ENCODE results near the gene GPM6B.
"Not testable (repeated sequence)": the region's sequence is repeated elsewhere in the genome, so short reads cannot be mapped to it uniquely, and the experiment has no call there.

Gene GPM6B

GRCh38 chrX:13761606-13762414 lies 55.1 kb downstream of the GPM6B start:
- DNase-seq = no peak

DNA sequence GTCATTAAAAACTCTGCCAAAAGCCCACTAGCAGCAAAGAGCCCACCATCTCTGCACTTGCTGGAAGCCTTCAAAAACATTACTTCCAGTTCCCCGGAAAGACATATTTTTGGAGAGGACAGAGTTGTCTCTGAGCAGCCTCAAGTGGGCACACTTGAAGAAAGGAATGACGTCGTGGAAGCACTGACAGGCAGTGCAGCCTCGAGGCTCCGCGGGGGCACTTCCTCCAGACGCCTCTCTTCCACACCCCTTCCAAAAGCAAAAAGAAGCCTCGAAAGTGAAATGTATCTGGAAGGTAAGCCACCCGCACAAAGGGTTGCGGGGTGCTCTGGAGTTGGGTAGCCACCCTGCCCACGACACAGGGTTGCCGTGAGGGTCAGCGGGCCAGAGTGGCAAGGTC lies 56.5 kb downstream of the GPM6B start:
- DNase-seq = no peak

DNA sequence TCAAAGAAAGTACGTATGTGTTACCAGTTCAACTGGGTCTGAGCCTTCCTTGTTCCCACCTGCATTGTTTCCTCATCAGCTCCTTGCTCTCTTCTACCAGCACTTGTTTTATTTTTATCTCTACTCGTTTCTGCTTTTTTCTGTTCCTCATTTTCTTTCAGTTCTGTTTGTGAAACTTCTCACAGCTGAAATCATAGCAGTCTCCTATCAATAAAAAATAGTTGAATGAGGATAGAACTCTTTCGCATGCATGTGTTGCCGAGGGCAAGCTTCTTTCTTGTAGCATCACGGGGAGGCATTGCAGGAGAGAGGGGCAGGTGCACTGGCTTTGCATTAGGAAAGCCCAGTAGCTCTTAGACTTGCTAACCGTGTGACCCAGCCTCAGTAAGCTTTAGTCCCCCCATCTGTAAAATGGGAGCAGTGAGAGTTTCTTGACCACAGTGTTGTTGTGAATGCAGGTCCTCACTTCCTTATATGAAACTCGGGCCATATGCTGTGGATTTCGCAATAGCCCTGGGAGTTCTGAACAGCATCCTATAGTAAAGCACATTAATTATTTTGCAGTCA lies 57.7 kb downstream of the GPM6B start:
- DNase-seq = no peak

DNA sequence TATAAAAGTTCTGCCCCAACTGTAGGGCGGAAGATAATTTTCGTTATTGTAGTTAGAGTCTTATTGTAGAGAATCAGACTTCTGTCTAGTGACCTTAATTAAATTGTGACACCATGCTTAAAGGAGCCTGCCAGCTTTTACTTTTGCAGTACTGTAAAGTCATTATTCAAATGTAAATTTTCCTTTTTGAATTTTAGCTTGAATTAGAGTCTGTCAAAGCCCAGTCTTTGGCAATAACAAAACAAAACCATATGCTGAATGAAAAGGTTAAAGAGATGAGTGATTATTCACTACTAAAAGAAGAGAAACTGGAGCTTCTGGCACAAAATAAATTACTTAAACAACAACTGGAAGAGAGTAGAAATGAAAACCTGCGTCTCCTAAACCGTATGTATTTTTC lies 60.5 kb downstream of the GPM6B start:
- no peak for DNase-seq

DNA sequence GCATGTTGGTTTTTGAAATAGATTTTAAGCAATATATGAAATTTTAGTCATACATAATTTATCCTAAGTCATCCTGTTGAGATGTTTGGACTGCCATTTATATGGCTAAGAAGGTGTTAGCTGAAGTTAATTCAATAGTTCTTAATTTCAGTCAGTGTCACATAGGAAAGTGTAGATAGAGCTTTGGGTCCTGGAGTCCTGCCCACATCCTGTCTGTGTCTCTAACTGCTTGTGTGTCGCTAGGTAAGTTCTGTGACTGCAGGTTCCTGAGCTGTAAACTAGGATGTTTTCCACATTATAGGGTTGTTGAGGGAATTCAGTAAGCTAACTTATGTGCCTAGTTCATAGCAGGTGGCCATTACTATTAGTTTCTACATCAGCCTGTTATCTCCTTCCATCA lies 61.6 kb downstream of the GPM6B start:
- DNase-seq = no peak

- DNase-seq = no peak
Measured at GRCh38 chrX:13754765-13755164, 62.1 kb downstream of the GPM6B start.

GRCh38 chrX:13752646-13753045 lies 64.2 kb downstream of the GPM6B start:
- no peak for DNase-seq

GRCh38 chrX:13752141-13752540 lies 64.8 kb downstream of the GPM6B start:
- DNase-seq = no peak

DNA sequence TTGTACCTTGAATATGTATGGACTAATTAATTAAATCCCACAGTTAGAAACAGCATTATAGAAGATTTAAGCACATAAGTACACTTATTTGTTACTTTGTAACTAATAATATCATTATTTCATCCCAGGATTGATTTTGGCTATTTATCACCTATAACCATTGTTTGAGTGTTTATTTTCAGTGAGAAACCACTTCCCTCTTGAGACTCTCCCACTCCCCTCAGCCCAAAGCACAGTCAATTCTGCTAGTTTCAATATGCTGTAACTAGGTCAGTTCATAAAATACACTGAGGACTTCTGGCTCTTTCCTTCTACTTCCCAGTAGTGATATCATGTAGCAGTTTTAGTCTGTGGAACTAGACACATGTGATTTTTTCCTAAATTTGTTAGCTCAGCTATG lies 66.1 kb downstream of the GPM6B start:
- no peak for DNase-seq

- DNase-seq = peak; percentile 14
Measured at GRCh38 chrX:13750204-13750603, 66.7 kb downstream of the GPM6B start.

GRCh38 chrX:13748486-13748885 lies 68.4 kb downstream of the GPM6B start:
- no peak for DNase-seq

GRCh38 chrX:13747836-13748235 lies 69.1 kb downstream of the GPM6B start:
- DNase-seq = peak; percentile 43

GRCh38 chrX:13742397-13743176 lies 74.3 kb downstream of the GPM6B start:
- DNase-seq = no peak

DNA sequence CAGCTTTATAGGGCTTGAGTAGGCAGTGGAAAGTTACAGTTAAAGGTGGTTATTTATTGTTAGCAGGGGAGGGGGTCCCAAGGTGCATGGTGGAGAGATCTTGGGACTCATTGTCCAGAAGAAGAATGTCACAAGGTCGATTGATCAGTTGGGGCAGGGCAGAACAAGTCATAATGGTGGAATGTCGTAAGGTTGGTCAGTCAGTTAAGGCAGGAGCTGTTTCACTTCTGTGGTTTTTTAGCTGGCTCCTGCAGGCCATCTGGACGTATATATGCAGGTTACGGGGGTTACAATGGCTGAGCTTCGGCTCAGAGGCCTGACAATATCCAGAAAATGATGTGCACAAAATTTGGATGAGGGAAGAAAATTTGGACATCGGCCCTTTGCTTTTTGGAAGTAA lies 75.2 kb downstream of the GPM6B start:
- DNase-seq = no peak

DNA sequence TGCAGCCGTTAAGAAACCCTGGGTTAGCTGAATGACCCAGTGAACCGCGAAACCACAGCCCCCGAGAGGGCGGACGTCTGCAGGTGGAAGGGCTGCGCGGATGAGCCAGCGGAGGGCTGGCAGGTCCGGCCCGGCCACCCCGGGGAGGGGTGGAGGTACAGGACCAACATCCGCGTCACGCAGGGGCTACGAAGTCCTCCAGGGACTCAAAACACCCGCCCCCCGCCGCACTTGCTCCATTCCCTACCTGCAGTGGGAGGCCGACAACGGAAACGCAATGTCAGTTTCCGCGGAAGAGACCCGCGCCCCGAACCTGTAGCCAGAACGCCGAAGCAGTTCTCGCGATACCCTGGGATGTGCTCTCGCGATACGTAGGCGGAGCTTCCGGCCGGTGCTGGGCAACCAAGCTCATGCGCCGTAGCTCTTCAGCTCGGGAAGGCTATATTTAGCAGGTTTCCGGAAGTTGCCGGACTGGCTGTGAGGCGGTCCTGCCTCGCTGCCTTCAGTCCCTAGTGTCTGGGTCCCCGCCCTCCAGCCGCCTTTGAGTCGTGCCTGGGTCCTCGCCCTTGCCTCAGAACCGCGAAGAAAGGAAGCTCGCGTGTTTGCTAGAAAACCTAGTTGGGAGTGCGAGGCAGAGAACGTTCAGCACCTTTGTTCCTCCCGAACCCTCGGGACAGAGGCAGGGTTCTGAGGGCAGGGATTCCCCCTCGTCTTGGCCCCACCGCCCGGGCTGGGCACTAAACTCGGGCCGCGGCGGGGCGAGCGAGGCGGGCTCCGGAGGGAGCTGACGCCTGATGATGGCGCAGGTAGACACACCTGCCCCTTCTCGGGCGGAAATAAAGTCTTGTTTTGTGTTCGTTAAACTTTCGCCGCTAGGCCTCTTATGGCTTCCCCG lies 82.4 kb downstream of the GPM6B start, which contains the start of the genes OFD1 and TRAPPC2:
Gene OFD1, plus strand, starts transcription at position 471 of the 895 bp plus-strand sequence. Its CDS starts 324 bp downstream, at position 795.
Gene TRAPPC2, minus strand, starts transcription at position 343 of the 895 bp plus-strand sequence. CDS start 14,657 bp downstream, outside the sequence.
- DNase-seq = peak; percentile 92

GRCh38 chrX:13733506-13733905 lies 83.4 kb downstream of the GPM6B start:
- DNase-seq = no peak

GRCh38 chrX:13732246-13733067 lies 84.4 kb downstream of the GPM6B start:
- no peak for DNase-seq

- DNase-seq = not testable (repeated sequence)
Measured at GRCh38 chrX:13730523-13730922, 86.4 kb downstream of the GPM6B start.

DNA sequence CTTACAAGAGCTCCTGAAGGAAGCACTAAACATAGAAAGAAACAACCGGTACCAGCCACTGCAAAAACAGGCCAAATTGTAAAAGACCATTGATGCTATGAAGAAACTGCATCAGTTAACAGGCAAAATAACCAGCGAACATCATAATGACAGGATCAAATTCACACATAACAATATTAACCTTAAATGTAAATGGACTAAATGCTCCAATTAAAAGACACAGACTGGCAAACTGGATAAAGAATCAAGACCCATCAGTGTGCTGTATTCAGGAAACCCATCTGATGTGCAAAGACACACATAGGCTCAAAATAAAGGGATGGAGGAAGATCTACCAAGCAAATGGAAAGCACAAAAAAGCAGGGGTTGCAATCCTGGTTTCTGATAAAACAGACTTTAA lies 90.3 kb downstream of the GPM6B start:
- not testable (repeated sequence) for DNase-seq

DNA sequence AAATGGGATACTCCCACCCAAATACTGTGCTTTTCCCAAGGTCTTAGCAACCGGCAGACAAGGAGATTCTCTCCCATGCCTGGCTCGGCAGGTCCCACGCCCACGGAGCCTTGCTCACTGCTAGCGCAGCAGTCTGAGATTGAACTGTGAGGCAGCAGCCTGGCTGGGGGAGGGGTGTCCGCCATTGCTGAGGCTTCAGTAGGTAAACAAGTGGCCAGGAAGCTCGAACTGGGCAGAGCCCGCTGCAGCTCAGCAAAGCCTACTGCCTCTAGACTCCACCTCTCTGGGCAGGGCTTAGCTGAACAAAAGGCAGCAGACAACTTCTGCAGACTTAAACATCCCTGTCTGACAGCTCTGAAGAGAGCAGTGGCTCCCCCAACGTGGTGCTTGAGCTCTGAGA lies 92.0 kb downstream of the GPM6B start:
- not testable (repeated sequence) for DNase-seq

- DNase-seq = no peak
Measured at GRCh38 chrX:13721819-13722519, 94.9 kb downstream of the GPM6B start.
